Parathyroid adenoma (tissue), 2 donors: Measurements from ENCODE around the gene PLPP7.
"Not testable (repeated sequence)": the region's sequence is repeated elsewhere in the genome, so short reads cannot be mapped to it uniquely, and the experiment has no call there.

Experiments used
- H2AFZ ChIP-seq: fragments of 300-600 bp; sonication (generic); one replicate; pipeline ENCODE4 v1.7.0; 2017; ENCODE audit warnings: antibody characterized with exemption, mild to moderate bottlenecking
- H3K27ac ChIP-seq: fragments of 300-600 bp; sonication (generic); one replicate; pipeline ENCODE4 v1.7.0; 2017
- H3K27me3 ChIP-seq: fragments of 300-600 bp; sonication (generic); one replicate; pipeline ENCODE4 v1.7.0; 2017; ENCODE audit warnings: low read length; ENCODE audit not compliant: control insufficient read depth, insufficient read depth
- H3K36me3 ChIP-seq: fragments of 300-600 bp; sonication (generic); one replicate; pipeline ENCODE4 v1.7.0; 2017; ENCODE audit warnings: low read length; ENCODE audit not compliant: control insufficient read depth, insufficient read depth
- H3K4me1 ChIP-seq: fragments of 300-600 bp; sonication (generic); one replicate; pipeline ENCODE4 v1.7.0; 2017; ENCODE audit warnings: control low read depth
- H3K4me2 ChIP-seq: fragments of 300-600 bp; sonication (generic); one replicate; pipeline ENCODE4 v1.7.0; 2017; ENCODE audit warnings: low read length
- H3K4me3 ChIP-seq: fragments of 300-600 bp; sonication (generic); one replicate; pipeline ENCODE4 v1.7.0; 2017; ENCODE audit warnings: low read depth, low read length
- H3K79me2 ChIP-seq: fragments of 300-600 bp; sonication (generic); one replicate; pipeline ENCODE4 v1.7.0; 2017; ENCODE audit warnings: control low read depth
- H3K9ac ChIP-seq: fragments of 300-600 bp; sonication (generic); one replicate; pipeline ENCODE4 v1.7.0; 2017; ENCODE audit warnings: mild to moderate bottlenecking
- H3K9me3 ChIP-seq: fragments of 300-600 bp; sonication (generic); one replicate; pipeline ENCODE4 v1.7.0; 2017; ENCODE audit warnings: low read length; ENCODE audit not compliant: control insufficient read depth
- CTCF ChIP-seq: fragments of 300-600 bp; sonication (generic); IDR thresholded peaks from one replicate; pipeline ENCODE4 v1.7.0; 2017; ENCODE audit warnings: antibody characterized with exemption, mild to moderate bottlenecking
- donor health status: primary hyperparathyroidism.

Gene PLPP7

DNA sequence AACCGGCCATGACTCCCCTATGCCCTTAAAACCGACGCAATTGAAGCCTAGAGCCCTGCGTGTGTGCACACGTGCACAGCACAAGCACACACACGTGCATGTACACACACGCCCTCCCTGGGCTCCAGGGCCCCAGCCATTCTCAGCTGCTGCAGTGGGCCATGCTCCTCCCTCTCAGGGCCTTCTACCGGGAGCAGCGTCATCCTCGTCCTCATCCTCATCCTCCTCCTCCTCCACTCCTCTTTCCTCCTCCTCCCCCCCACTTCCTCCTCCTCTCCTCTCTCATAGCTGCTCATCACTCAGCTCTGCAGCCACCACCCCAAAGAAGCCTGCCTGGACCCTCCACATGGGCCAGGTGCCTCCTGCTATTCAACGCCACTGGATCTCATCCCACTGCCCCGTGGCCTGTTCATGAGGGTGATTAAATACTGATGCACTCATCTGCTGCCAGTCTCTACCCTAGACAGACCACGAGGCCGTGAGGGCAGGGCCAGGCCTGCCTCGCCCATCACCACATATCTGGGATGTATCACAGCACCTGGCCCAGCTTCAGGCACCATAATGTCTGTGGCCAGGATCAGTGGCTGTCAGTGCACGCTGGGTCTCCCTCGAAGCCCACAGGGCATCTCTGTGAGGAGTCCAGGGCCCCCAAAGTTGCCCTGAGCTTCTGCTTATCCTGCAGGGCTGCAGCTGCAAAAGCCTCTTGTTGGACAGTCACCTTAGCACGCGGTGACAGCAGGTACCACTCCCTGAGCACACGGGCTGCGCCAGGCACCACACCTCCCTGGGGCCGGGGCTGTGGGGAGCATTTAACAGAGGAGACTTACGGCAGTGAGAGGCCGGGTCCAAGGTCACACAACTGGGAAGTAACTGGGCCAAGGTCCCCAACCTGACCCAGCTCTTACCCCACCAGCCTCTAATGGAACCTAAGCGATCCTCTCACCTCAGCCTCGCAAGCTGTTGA, 23.0 kb upstream of the PLPP7 start:
- no peak for TF ChIP-seq CTCF
- no peak overlapping the region for H3K27ac ChIP-seq
- no peaks in the 10 kb centered on the region for H3K4me1 ChIP-seq
- H3K4me2 ChIP-seq: no peak overlapping the region
- no peaks in the 10 kb centered on the region for H3K27me3 ChIP-seq
- H3K36me3 ChIP-seq: no peaks in the 10 kb centered on the region
- H2AFZ ChIP-seq: no peak overlapping the region
- H3K79me2 ChIP-seq: no peaks in the 10 kb centered on the region
- H3K9ac ChIP-seq: no peak overlapping the region
- H3K9me3 ChIP-seq: no peaks in the 10 kb centered on the region
- no peak overlapping the region for H3K4me3 ChIP-seq

DNA sequence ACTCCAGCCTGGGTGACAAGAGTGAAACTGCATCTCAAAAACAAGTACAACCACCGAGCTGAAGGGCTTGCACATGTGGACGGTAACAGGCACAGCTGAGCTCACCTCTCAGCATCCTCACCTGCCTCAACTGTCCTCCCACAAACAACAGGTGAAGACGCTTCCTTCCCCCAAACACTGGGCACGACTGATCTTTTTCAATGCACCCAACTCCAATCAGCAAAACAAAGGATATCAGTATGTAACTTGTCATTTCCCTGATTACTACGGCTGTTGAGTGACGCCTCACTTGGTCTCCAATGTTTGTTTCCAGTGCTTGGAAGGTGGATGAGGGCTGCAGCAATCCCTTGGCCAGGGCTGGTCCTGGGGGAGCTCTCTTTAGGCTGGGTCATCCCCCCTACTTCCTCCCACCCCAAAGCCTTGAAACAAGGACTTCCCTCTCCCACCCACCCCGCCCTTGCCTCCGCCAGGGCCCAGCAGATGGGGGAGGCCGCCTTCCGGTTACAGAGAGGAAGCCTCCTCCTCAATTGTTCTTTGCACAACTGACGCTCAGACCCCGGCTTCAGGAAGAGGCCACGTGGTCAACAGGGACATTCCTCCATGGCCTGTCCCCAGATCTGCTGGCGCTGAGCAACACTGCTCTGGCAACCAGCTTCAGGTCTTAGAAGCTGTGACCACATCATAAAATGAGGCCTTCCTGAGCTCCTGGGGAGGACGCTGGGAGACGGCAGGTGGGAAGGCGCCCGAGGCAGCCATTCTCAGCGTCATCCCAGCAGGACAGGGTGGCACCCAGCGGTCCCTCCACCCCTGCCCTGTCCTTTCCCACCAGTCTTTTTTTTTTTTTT, 19.1 kb upstream of the PLPP7 start:
- no peak overlapping the region for H3K4me2 ChIP-seq
- no peak overlapping the region for H2AFZ ChIP-seq
- H3K36me3 ChIP-seq: no peaks in the 10 kb centered on the region
- no peaks in the 10 kb centered on the region for H3K9me3 ChIP-seq
- no peak overlapping the region for H3K9ac ChIP-seq
- no peaks in the 10 kb centered on the region for H3K4me1 ChIP-seq
- H3K27me3 ChIP-seq: no peaks in the 10 kb centered on the region
- H3K4me3 ChIP-seq: no peak overlapping the region
- no peaks in the 10 kb centered on the region for H3K79me2 ChIP-seq
- no peak for TF ChIP-seq CTCF
- H3K27ac ChIP-seq: peak overlapping the region; percentile 53

DNA sequence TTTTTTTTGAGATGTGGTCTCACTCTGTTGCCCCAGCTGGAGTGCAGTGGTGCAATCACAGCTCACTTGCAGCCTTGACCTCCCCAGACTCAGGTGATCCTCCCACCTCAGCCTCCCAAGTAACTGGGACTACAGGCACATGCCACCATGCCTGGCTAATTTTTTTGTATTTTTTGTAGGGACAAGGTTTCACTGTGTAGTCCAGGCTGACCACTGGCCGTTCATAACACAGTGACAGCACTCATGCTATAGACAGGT, 18.6 kb upstream of the PLPP7 start:
- not testable (repeated sequence) for H3K27me3 ChIP-seq, H3K4me2 ChIP-seq, H3K9me3 ChIP-seq, H3K36me3 ChIP-seq, H3K4me1 ChIP-seq, H3K9ac ChIP-seq, H3K4me3 ChIP-seq, H3K79me2 ChIP-seq, H2AFZ ChIP-seq
- H3K27ac ChIP-seq: peak overlapping the region; percentile 30

- no peak overlapping the region for H3K4me2 ChIP-seq
- peak overlapping the region; percentile 30 for H3K27ac ChIP-seq
- H3K79me2 ChIP-seq: no peaks in the 10 kb centered on the region
- H3K4me1 ChIP-seq: no peaks in the 10 kb centered on the region
- no peaks in the 10 kb centered on the region for H3K9me3 ChIP-seq
- no peak for TF ChIP-seq CTCF
- H3K4me3 ChIP-seq: no peak overlapping the region
- no peak overlapping the region for H2AFZ ChIP-seq
- H3K27me3 ChIP-seq: no peaks in the 10 kb centered on the region
- no peak overlapping the region for H3K9ac ChIP-seq
- H3K36me3 ChIP-seq: no peaks in the 10 kb centered on the region
Measured at GRCh38 chr9:131271506-131271931, 18.0 kb upstream of the PLPP7 start.

DNA sequence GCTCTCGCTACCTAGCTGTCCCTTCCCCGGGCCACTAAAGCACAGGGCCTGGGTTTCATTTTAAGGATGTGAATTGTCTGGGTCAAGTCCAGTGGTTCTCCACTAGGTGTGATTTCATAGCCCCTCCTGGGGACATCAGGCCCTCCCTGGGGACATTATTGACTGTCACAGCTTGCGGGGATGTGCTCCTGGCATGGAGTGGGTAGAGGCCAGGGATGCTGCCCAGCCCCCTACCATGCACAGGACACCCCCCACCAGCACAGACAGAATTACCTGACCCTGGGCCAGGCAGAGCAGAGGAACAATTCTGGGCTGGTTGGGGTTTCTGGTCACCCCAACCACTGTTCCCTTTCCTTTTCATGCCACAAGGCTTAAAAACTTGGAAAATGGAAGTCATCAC, 17.3 kb upstream of the PLPP7 start:
- H3K4me1 ChIP-seq: no peaks in the 10 kb centered on the region
- peak overlapping the region; percentile 39 for H3K27ac ChIP-seq
- H3K4me3 ChIP-seq: no peak overlapping the region

More for the DNA sequence above, 17.3 kb upstream of the PLPP7 start:
- no peak for TF ChIP-seq CTCF
- Histone ChIP-seq H3K9me3 (no peaks in the 10 kb centered on the region), H3K36me3 (no peaks in the 10 kb centered on the region), H3K27me3 (no peaks in the 10 kb centered on the region), H3K79me2 (no peaks in the 10 kb centered on the region), H3K9ac (no peak overlapping the region), H2AFZ (no peak overlapping the region), H3K4me2 (no peak overlapping the region)
